Transverse colon (tissue), 3 donors: ENCODE data around the gene GID8.

Experiments used
- POLR2A ChIP-seq: fragments of 450-650 bp; IDR thresholded peaks from one replicate; pipeline ENCODE4 v1.6.1; 2016; ENCODE audit warnings: antibody characterized with exemption, mild to moderate bottlenecking, moderate library complexity
- TF ChIP-seq, protein P1 (sequence below), 5 experiments: fragments of 200-600 bp in 3 of 5; fragments of 450-650 bp in 2 of 5; sonication (generic) in 3 of 5; IDR thresholded peaks; 1 replicate in 2 of 5; 2 replicates in 3 of 5; pipeline ENCODE4 v1.5.1; 2016 to 2017; ENCODE audit warnings: antibody characterized with exemption in 5 of 5, inconsistent platforms in 3 of 5, mild to moderate bottlenecking in 2 of 5, moderate library complexity in 1 of 5

DNA sequence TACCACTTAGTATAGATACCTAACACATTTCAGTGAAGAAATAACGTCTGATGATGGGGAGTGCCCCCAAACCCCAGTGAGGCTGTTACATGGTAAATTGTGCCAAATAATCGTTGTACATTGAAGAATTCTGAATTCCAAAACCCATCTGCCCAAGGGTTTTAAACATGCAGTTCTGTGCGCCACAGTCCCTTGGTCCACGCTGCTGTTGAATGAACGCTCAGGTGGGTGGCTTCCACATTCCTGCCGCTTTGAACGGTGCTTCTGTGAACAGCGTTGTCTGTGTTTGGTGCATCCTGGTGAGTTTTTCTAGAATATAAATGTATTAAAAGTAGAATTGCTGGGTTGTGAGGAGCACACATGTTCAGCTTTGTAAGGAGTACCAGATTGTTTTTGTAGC, 2.9 kb downstream of the GID8 start:
- no peak for TF ChIP-seq POLR2A
- TF ChIP-seq, protein P1, sequence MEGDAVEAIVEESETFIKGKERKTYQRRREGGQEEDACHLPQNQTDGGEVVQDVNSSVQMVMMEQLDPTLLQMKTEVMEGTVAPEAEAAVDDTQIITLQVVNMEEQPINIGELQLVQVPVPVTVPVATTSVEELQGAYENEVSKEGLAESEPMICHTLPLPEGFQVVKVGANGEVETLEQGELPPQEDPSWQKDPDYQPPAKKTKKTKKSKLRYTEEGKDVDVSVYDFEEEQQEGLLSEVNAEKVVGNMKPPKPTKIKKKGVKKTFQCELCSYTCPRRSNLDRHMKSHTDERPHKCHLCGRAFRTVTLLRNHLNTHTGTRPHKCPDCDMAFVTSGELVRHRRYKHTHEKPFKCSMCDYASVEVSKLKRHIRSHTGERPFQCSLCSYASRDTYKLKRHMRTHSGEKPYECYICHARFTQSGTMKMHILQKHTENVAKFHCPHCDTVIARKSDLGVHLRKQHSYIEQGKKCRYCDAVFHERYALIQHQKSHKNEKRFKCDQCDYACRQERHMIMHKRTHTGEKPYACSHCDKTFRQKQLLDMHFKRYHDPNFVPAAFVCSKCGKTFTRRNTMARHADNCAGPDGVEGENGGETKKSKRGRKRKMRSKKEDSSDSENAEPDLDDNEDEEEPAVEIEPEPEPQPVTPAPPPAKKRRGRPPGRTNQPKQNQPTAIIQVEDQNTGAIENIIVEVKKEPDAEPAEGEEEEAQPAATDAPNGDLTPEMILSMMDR (IDR thresholded peaks at IDR 0.05): no peak
